Brain pericyte (primary cell): Measurements from ENCODE around the gene RASIP1.
"Not testable (repeated sequence)": the region's sequence is repeated elsewhere in the genome, so short reads cannot be mapped to it uniquely, and the experiment has no call there.

Source experiments
- DNase-seq: peaks from one replicate; pipeline ENCODE4 v3.0.0-alpha.2; 2012; ENCODE audit warnings: low read depth, low spot score

Gene RASIP1, protein sequence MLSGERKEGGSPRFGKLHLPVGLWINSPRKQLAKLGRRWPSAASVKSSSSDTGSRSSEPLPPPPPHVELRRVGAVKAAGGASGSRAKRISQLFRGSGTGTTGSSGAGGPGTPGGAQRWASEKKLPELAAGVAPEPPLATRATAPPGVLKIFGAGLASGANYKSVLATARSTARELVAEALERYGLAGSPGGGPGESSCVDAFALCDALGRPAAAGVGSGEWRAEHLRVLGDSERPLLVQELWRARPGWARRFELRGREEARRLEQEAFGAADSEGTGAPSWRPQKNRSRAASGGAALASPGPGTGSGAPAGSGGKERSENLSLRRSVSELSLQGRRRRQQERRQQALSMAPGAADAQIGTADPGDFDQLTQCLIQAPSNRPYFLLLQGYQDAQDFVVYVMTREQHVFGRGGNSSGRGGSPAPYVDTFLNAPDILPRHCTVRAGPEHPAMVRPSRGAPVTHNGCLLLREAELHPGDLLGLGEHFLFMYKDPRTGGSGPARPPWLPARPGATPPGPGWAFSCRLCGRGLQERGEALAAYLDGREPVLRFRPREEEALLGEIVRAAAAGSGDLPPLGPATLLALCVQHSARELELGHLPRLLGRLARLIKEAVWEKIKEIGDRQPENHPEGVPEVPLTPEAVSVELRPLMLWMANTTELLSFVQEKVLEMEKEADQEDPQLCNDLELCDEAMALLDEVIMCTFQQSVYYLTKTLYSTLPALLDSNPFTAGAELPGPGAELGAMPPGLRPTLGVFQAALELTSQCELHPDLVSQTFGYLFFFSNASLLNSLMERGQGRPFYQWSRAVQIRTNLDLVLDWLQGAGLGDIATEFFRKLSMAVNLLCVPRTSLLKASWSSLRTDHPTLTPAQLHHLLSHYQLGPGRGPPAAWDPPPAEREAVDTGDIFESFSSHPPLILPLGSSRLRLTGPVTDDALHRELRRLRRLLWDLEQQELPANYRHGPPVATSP

DNA sequence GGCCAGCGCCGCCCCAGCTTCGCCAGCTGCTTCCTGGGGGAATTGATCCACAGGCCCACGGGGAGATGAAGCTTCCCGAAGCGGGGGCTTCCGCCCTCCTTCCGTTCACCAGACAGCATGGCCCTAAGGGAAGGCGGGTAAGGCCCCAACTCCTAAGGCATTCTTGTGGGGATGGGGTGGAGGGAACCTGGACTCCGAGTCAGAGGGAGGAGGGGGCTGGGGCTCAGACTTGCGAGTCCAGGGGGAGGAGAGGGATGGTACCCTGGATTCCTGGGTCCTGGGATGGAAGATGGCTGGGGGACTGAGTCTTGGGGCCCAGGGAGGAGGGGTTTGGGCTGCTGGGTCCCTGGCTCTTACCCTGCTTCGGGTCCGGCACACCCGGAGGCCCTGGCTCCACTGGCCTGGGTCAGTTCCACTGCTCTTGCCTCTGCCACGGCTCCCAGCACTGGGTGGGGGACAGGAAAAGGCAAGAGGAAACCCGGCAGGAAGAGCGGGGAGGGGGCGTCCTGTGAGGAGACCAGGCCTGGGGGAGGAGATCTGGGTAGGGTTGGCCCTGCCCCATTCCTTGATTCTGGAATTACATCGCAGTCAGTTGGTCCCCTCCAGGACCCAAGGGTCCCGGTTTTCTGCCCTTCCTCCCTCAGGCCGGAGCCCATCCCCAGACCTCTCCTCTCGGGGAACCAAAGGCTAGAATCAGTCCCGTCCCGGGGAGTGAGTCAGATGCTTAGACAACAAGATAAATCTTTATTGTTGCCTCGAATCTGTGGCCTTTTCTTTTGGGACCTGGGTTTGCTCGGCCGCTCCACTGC lies at the start of gene RASIP1:
TSS of gene RASIP1 (minus strand) at position 447 of the 809 bp plus-strand sequence. CDS start at position 119, 328 bp downstream.
- DNase-seq = no peak

DNA sequence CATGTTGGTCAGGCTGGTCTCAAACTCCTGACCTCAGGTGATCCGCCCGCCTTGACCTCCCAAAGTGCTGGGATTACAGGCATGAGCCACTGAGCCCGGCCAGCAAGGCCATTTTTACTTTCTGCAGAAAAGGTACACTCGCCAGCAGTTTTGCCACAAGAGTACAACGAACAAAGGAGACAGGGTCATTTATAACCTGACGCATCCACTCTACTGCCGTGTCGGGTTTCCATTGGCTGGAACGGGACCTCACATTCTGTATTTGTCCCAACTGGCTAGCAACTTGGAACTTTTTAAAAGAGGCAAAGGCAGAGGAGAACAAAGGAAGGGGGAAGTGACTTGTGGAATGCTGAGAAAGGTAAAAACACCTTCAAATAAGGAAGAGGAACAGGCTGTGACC lies 46.9 kb upstream of the RASIP1 start:
- DNase-seq = not testable (repeated sequence)

- not testable (repeated sequence) for DNase-seq
Observed at GRCh38 chr19:48786422-48786821, 46.0 kb upstream of the RASIP1 start.

GRCh38 chr19:48784527-48784926 lies 44.1 kb upstream of the RASIP1 start:
- DNase-seq = no peak

DNA sequence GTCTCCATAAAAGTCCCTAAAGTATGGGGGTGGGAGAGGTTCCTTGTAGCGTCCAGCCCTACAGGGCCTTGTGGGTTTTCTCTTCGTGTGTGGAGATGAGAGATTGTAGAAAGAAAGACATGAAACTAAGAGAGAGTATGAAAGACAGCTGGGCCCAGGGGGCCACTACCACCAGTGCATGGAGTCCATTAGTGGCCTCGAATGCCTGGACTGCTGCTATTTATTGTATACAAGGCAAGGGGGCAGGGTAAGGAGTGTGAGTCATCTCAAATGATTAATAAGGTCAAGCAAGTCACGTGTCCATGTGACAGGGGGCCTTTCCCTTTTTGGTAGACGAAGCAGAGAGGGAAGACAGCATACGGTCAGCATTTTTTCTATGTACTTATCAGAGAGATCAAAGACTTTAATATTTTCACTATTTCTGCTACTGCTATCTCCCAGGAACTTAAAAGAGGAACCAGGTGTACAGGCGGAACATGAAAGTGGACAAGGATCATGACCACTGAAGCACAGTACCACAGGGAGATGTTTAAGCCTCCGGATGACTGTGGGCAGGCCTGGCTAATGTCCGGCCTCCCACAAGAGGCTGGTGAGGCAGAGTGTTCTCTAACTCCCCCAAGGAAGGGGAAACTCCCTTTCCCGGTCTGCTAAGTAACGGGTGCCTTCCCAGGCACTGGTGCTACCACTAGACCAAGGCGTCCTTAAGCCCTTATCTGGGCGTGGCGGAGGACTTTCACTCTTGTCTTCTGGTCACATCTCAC lies 40.4 kb upstream of the RASIP1 start:
- no peak for DNase-seq

DNA sequence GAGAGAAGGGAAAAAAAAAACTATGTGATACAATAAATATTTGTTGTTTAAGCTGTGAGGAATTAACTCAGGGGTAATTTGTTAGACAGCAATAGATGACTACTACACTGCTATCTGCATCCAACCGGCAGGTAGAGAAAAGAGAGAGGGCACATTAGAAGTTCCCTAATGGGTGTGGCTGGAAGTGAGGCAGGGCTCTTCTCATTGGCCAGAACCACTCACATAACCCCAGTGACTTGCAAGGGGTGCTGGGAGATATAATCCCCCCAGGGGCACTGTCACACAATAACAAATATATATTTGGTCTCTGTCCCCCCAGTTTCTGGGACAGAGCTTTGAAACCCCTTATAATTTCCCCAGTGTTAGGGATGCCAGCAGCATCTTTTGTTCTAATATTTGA lies 39.2 kb upstream of the RASIP1 start:
- no peak for DNase-seq

DNA sequence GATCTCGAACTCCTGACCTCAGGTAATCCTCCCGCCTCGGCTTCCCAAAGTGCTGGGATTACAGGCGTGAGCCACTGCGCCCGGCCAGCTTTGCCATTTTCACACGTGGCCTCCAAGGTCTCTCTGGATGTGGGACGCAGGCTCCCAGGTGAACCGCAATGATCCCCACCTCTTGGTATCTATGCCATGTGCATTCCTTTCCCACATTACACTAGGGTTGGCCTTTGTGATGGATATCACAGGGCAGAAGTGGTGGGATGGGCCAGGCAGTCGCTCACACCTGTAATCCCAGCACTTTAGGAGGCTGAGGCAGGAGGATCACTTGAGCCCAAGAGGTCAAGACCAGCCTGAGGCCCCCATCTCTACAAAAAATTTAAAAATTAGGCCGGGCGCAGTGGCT lies 37.3 kb upstream of the RASIP1 start:
- DNase-seq = no peak

DNA sequence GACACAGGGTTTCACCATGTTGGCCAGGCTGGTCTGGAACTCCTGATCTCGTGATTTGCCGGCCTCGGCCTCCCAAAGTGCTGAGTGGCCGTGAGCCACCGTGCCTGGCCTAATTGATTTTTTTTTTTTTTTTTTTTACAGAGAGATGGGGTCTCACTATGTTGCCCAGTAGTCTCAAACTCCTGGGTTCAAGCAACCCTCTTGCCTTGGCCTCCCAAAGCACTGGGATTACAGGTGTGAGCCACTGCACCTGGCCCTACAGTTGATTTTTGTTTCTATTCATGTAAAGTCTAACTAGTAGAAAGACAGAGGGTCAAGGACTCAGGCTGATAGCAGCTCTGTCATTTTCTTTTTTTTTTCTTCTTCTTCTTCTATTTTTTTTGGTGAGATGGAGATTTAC lies 36.7 kb upstream of the RASIP1 start:
- no peak for DNase-seq

DNA sequence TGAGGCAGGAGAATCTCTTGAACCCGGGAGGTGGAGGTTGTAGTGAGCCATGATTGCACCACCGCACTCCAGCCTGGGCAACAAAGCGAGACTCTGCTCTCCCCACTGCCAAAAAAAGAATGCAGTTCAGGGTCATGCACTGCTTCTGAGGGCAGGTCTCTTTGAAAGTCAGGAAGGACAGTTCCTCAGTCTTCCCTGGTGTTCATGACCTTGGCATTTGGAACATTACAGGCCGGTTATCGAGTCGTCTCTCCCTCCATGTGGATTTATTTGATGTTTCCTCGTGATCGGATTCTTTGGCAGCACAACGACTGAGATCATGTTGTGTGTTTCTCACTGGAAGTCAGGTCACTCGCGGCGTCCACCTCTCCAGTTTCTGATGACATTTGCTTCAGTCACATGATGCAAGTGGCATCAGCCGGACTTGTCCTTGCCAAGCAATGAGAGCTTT lies 32.1 kb upstream of the RASIP1 start:
- no peak for DNase-seq

DNA sequence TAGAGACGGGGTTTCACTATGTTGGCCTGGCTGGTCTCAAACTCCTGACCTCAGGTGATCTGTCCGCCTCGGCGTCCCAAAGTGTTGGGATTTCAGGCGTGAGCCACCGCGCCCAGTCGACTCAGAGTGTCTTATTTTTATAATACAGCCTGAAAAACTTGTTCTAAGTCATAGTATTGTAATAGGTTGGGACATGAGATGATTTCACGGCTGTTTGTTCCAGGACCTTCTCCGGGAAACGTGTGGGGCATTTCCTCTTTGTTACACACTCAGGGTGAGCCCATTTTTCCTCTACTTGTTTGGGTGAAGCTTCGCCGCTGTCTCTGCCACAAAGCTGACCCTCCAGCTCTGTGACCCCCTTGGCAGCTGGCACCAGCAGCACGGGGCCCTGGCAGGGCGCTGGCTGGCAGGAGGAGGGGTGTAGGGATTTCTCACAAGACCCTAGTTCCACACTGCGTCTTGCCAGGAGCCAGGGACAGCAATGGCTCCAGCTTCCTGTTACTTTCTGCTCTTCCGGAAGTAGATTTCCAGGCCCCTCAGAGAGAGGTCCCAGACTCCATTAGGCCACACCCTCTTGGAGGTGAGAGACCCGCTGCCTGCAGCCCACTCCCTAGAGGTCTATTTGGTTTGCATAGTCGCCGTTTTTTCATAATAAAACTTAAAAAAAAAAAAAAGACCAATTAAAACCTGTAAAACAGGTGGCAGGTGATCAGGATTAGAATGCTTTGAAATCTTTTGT lies 30.5 kb upstream of the RASIP1 start:
- DNase-seq = no peak

- no peak for DNase-seq
Observed at GRCh38 chr19:48770266-48770665, 29.9 kb upstream of the RASIP1 start.

- no peak for DNase-seq
Observed at GRCh38 chr19:48768994-48769713, 28.7 kb upstream of the RASIP1 start.

DNA sequence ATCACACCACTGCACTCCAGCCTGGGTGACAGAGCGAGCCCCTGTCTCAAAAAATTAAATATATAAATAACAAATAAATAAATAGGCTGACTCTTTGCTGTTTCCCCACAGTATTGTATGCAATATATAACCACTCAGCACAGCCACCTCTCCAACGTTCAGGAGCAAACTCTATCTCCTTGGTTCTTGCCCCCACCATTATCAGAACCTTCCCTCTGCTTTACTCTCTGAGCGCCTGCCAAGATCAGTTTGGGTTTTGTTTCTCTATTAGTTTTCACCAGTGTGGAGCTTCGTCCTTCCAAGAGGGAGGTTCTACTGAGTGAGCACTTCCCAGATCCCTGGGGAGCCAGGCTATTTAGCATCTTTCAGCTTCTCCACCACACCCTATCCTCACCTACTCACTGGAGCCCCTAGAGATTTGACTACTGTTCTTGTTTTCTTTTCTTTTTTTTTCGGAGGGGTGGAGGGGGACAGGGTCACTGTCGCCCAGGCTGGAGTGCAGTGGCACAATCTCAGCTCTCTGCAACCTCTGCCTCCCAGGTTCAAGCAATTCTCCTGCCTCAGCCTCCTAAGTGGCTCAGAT lies 27.9 kb upstream of the RASIP1 start:
- not testable (repeated sequence) for DNase-seq

DNA sequence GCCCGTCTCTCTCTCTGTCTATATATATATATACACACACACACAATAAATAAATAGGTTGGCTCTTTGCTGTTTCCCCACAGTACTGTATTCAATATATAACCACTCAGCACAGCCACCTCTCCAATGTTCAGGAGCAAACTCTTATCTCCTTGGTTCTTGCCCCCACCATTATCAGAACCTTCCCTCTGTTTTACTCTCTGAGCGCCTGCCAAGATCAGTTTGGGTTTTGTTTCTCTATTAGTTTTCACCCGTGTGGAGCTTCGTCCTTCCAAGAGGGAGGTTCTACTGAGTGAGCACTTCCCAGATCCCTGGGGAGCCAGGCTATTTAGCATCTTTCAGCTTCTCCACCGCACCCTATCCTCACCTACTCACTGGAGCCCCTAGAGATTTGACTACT lies 25.4 kb upstream of the RASIP1 start:
- DNase-seq = not testable (repeated sequence)

- no peak for DNase-seq
Observed at GRCh38 chr19:48760504-48761205, 20.2 kb upstream of the RASIP1 start.

- DNase-seq = no peak
Observed at GRCh38 chr19:48757741-48758144, 17.3 kb upstream of the RASIP1 start.

- no peak for DNase-seq
Observed at GRCh38 chr19:48757089-48757675, 16.8 kb upstream of the RASIP1 start.

GRCh38 chr19:48756686-48757085 lies 16.3 kb upstream of the RASIP1 start:
- no peak for DNase-seq
